NCI-H1417 (cell line): ENCODE measurements around the gene FAM24B.

ENCODE experiments used
- DNase-seq, 3 experiments: peaks; one replicate each; lab custom pipeline; 2025; lab: John Stamatoyannopoulos, UW

FAM24B gene

DNA sequence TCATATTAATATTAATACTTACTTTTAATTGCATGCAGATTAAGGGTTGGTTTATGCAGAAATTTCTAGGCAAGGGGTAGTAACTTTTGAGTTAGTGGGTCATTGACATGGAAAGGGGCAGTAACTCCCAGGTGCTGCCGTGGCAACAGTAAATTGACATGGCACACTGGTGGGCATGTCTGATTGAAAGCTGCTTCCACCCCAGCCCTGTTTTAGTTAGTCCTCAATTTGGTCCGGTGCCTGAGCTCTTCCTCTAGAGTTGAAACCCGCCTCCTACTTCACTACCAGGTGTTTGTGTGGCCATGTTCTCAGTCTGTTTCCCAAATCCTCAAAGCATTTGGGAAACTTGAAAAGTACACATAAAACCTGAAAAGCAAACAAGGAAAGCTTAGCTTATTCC, 52.1 kb downstream of the FAM24B start:
- no peak for DNase-seq

DNA sequence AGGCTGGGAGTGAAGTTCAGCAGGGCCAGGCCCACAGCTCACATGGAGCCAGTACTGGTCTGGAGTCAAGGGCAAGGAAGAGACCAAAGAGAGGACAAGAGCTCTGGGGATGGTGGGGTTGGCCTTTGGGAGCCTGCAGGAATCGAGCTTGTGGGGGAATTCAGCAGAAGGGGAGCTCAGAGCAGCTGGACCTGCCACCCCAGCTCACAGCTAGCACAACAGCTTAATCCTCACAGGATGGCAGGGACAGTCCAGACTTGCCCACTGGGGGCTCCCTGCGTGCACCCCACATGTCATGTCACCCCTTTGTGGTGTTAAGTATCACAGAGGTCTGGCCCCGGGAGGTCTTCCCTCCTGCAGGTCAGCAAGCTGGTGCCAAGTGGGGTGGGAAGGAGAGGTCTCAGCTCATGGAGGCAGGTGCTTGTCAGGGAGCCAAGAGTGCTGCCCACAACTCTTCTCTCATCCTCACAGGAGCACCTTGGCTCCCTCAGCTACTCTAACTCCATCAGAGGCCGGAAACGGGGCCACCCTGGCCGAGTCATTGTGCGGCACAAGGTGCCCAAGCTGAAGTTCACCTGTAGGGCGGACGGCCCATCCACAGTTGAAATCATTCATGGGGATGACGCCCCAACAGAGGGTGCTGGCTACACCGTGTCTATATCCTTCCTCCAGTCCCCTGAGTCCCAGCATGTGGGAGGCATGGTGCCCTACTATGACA, 56.2 kb downstream of the FAM24B start:
- no peak for DNase-seq

DNA sequence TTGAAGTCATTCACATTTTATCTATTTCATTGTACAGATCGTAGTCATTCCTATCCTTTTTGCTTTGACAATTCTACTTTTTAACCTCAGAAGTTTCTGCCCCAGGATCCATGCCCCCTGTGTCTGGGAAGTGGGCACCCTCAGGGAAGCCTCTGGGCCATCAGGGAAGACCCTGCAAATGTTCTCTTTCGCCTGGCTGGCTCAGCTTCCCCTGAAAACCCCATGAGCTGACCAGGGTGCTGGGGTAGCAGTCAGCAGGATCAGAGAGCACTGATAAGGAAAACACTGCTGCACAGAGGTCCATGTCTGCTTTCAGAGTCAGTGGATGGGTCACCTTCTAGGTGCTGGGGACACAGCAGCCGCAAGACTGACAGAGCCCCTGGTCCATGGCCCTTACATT, 57.6 kb downstream of the FAM24B start:
- DNase-seq: no peak

DNA sequence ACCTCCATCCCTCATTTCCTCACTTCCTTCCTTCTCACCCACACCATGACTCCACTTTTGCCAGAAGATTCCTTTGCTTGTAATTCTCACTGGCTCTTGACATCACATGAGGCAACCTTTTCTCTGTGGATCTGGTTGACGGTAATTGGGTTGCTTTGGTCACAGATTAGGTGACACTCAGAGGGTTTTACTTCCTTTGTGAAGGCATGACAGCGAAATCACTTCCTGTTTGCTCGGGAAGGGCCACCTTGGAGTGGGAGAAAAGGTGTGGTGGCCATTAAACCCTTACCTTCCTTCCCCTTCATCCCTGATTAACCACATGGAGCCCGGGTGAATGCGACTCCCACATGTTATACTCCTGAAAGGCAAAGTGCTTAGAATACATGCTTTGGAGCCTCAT, 63.9 kb downstream of the FAM24B start:
- DNase-seq: no peak

DNA sequence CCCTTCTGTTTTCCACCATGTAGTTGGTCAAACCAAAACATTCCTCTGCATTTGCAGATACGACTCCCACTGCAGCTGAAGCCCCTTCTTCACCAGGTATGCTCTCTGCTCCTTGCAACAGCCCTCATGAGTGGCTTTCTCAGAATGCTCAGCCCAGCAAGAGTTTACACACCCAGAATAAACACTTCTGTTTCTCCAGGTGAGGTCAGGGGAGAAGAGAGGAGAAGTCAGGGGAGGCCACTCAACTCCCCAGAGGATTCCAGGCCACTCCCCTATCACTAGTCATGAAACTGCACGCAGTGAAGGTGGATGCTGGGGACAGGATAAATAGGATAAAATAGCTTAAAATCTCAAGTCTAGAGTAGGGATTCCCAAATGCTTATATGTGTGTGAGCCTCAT, 64.9 kb downstream of the FAM24B start:
- DNase-seq: no peak

DNA sequence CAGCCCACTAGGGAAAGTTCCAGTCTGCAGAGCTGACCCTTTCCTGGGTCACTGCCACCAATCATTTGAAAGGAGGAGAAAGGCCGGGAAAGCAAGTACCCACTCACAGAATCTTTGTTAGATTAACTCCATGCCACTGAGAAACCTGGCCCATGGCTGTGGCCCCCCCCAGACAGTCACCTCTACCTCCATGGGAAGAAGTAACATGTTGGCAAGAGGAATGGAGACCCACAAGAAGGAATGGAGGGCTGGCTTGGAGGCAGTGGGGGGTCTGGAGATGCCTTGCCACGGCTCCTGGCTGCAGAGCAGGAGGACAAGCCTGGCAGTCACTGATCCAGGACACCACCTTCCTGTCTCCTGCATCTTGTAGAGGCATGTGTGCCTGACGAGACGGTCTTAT, 66.6 kb downstream of the FAM24B start:
- no peak for DNase-seq

DNA sequence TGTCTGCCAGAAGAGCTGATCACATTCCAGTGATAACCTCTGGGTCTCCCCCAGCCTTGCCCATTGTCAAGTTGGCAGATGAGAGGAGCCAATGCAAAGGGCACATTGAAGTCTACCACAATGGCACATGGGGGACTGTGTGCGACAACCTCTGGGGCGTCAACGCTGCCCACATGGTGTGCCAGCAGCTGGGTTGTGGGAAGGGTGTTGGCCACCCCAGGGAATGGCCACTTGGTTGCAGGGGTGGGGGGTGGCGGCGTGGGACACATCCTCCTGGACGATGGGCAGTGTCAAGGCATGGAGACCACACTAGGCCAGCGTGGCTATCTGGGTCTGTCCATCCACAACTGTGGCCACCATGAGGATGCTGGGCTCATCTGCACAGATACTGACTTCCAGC, 77.1 kb downstream of the FAM24B start:
- no peak for DNase-seq
